Osteoblast (primary cell): ENCODE data around the gene RNF141. TPM values are rescaled to one million over a fixed set of nuclear protein-coding genes. Genes with fewer than 3 reads are reported as not detected.

Experiments
- DNase-seq: peaks from one replicate; pipeline ENCODE4 v3.0.0; 2011; ENCODE audit warnings: low spot score, mixed read lengths; ENCODE audit not compliant: insufficient read length; ENCODE audit errors: missing footprints
- H2AFZ ChIP-seq: 2 replicates; pipeline ENCODE4 v1.6.0; 2011; ENCODE audit warnings: mild to moderate bottlenecking, low read length
- H3K27ac ChIP-seq: 2 replicates; pipeline ENCODE4 v1.5.1; 2011; ENCODE audit warnings: mild to moderate bottlenecking, low read depth, low read length, moderate library complexity
- H3K27me3 ChIP-seq: 2 replicates; pipeline ENCODE4 v1.6.0; 2012; ENCODE audit warnings: mild to moderate bottlenecking, control low read depth, inconsistent platforms, low read length, moderate library complexity; ENCODE audit not compliant: insufficient read depth
- H3K36me3 ChIP-seq: 2 replicates; pipeline ENCODE4 v1.5.1; 2011; ENCODE audit warnings: mild to moderate bottlenecking, low read length, control low read depth, moderate library complexity; ENCODE audit not compliant: insufficient read depth
- H3K4me1 ChIP-seq: 2 replicates; pipeline ENCODE4 v1.5.1; 2011; ENCODE audit warnings: mild to moderate bottlenecking, low read length, control low read depth, moderate library complexity; ENCODE audit not compliant: insufficient read depth
- H3K4me2 ChIP-seq: 2 replicates; pipeline ENCODE4 v1.6.0; 2011; ENCODE audit warnings: mild to moderate bottlenecking, low read length; ENCODE audit not compliant: insufficient read depth
- H3K4me3 ChIP-seq: fragments of 200-600 bp; sonication (generic); 3 replicates; pipeline ENCODE4 v1.5.1; 2012; ENCODE audit warnings: mild to moderate bottlenecking, low read length, inconsistent platforms; ENCODE audit not compliant: insufficient read depth
- H3K79me2 ChIP-seq: 2 replicates; pipeline ENCODE4 v1.6.0; 2012; ENCODE audit warnings: mild to moderate bottlenecking, low read length, control low read depth, inconsistent platforms; ENCODE audit not compliant: insufficient read depth
- H3K9me3 ChIP-seq: 2 replicates; pipeline ENCODE4 v1.5.1; 2011; ENCODE audit warnings: low read depth, low read length, control low read depth
- H4K20me1 ChIP-seq: 2 replicates; pipeline ENCODE4 v1.6.0; 2012; ENCODE audit warnings: mild to moderate bottlenecking, low read length, control low read depth; ENCODE audit not compliant: insufficient read depth
- CTCF ChIP-seq: IDR thresholded peaks from 2 replicates; pipeline ENCODE4 v1.5.1; 2011; ENCODE audit warnings: mild to moderate bottlenecking, low read depth, low read length, moderate library complexity; ENCODE audit errors: extremely low read depth
- total RNA-seq: library from RNA; depleted of rRNA; stranded (reverse); fragments of >200 nt; gene quantifications from 2 replicates; pipeline ENCODE4 v1.2.3, GENCODE V29; 2012

Gene RNF141
- total RNA-seq, 1 donor, result 29.3 TPM

GRCh38 chr11:10503221-10503620 lies 37.8 kb downstream of the RNF141 start:
- DNase-seq, result peak; percentile 56
- H3K4me3 ChIP-seq, result no peak overlapping the region
- TF ChIP-seq CTCF, result no peak
- H3K36me3 ChIP-seq, result peaks cover 27% of the 10 kb centered on the region
- peaks cover 3% of the 10 kb centered on the region for H3K4me1 ChIP-seq
- H2AFZ ChIP-seq, result no peak overlapping the region
- no peaks in the 10 kb centered on the region for H3K79me2 ChIP-seq
- no peak overlapping the region for H3K27ac ChIP-seq
- no peaks in the 10 kb centered on the region for H3K27me3 ChIP-seq
- no peaks in the 10 kb centered on the region for H3K9me3 ChIP-seq
- no peaks in the 10 kb centered on the region for H4K20me1 ChIP-seq
- no peak overlapping the region for H3K4me2 ChIP-seq

GRCh38 chr11:10502770-10503169 lies 38.2 kb downstream of the RNF141 start:
- Histone ChIP-seq H3K4me2 (no peak overlapping the region), H3K9me3 (no peaks in the 10 kb centered on the region), H3K27me3 (no peaks in the 10 kb centered on the region), H3K27ac (no peak overlapping the region), H4K20me1 (no peaks in the 10 kb centered on the region), H3K4me3 (no peak overlapping the region), H3K36me3 (peaks cover 27% of the 10 kb centered on the region), H2AFZ (no peak overlapping the region), H3K79me2 (no peaks in the 10 kb centered on the region), H3K4me1 (peaks cover 3% of the 10 kb centered on the region)
- DNase-seq, result no peak
- TF ChIP-seq CTCF, result no peak

- Histone ChIP-seq H2AFZ (no peak overlapping the region), H3K9me3 (no peaks in the 10 kb centered on the region), H3K27me3 (no peaks in the 10 kb centered on the region), H3K4me3 (no peak overlapping the region), H3K4me1 (peaks cover 3% of the 10 kb centered on the region), H3K79me2 (no peaks in the 10 kb centered on the region), H3K4me2 (no peak overlapping the region), H3K27ac (no peak overlapping the region), H3K36me3 (peaks cover 27% of the 10 kb centered on the region), H4K20me1 (no peaks in the 10 kb centered on the region)
- TF ChIP-seq CTCF, result no peak
- DNase-seq, result no peak
These were observed 38.8 kb downstream of the RNF141 start for GRCh38 chr11:10502065-10502680.

- no peak for TF ChIP-seq CTCF
- DNase-seq, result no peak
- Histone ChIP-seq H3K4me2 (no peak overlapping the region), H3K27ac (no peak overlapping the region), H3K4me3 (no peak overlapping the region), H3K9me3 (no peaks in the 10 kb centered on the region), H3K36me3 (peaks cover 30% of the 10 kb centered on the region), H4K20me1 (no peaks in the 10 kb centered on the region), H2AFZ (no peak overlapping the region), H3K79me2 (no peaks in the 10 kb centered on the region), H3K27me3 (no peaks in the 10 kb centered on the region), H3K4me1 (peaks cover 3% of the 10 kb centered on the region)
These were observed 40.0 kb downstream of the RNF141 start for GRCh38 chr11:10500757-10501684.
